AG09319 (cell line): ENCODE measurements around the gene DAAM1.

Source experiments
- DNase-seq: peaks from one replicate; pipeline ENCODE4 v3.0.0-alpha.2; 2010; ENCODE audit warnings: low read depth; ENCODE audit errors: extremely low read depth
- TF ChIP-seq, protein P1 (sequence below): IDR thresholded peaks from 2 replicates; pipeline ENCODE4 v1.5.1; 2011; ENCODE audit warnings: low read depth, mild to moderate bottlenecking, inconsistent platforms, low read length, moderate library complexity

The DAAM1 gene

DNA sequence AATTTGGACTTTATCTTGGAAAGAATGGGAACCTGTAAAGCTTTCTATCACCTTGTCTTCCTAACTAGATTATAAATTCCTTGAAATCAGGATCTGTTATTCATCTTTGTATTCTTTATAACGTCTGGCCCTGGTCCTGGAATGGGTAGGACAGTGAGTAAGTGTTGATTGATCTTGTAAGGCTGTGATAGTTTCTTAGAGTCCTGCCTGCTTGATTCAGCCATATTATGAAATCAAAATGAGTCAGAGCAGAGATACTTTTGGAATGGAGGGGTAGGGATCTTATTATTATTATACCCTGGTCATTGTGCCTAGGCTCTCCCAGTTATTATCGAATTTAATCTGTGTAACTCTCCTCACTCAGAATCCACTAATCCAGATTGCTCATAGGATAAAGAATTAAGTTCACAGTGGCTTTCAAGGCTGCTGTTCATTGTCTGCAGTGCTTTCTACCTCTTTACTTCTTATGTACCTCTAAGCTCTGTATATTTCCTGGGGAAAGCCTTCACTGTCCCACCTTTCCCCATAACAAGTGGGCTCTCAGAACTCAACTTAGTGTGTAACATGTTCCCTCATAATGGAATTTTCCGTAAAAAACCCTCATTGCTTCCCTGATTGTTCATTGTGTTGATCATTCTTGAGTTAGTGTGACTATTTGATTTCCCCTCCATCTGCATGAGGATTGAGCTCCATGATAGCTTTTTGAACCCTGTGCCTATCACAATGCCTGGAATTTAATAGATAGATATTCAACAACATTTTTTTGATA lies 93.3 kb downstream of the DAAM1 start:
- DNase-seq = no peak
- TF ChIP-seq, protein P1, sequence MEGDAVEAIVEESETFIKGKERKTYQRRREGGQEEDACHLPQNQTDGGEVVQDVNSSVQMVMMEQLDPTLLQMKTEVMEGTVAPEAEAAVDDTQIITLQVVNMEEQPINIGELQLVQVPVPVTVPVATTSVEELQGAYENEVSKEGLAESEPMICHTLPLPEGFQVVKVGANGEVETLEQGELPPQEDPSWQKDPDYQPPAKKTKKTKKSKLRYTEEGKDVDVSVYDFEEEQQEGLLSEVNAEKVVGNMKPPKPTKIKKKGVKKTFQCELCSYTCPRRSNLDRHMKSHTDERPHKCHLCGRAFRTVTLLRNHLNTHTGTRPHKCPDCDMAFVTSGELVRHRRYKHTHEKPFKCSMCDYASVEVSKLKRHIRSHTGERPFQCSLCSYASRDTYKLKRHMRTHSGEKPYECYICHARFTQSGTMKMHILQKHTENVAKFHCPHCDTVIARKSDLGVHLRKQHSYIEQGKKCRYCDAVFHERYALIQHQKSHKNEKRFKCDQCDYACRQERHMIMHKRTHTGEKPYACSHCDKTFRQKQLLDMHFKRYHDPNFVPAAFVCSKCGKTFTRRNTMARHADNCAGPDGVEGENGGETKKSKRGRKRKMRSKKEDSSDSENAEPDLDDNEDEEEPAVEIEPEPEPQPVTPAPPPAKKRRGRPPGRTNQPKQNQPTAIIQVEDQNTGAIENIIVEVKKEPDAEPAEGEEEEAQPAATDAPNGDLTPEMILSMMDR = no peak

DNA sequence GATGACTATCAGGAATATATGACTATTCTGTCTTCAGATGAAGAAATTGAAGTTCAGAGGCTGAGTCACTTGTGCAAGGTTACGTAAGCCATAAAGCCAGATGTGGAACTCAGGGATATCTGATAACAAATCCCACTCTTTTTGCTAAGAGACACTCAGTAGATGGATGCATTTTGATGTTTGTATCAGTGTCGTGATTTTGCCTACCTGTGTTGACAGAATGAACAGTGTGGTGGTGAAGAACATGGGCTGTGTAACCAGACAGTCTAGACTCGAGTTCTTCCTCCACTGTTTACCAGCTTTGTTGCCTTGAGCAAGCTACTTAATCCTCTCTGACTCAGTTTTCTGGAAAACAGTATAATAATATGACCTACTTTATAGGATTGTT lies 93.9 kb downstream of the DAAM1 start:
- TF ChIP-seq, protein P1 = no peak
- no peak for DNase-seq

DNA sequence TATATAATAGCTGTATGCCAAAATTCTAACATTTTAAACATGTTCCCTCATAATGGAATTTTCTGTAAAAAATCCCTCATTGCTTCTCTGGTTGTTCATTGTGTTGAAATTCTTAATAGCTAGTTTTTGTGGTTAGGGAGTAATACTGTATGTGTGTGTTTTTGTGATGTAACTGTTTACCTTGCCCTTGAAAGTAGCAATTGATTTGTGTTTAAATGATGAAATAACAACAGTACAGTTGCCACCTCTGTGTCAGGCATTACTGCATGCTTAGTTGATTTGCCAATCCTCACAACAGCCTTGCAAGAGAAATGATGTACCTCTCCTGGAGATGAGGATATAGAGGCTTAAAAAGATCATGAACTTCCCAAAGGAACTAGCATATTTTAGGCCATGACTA lies 94.9 kb downstream of the DAAM1 start:
- TF ChIP-seq, protein P1 = no peak
- no peak for DNase-seq

GRCh38 chr14:59284059-59284458 lies 95.6 kb downstream of the DAAM1 start:
- no peak for DNase-seq
- TF ChIP-seq, protein P1 = no peak

DNA sequence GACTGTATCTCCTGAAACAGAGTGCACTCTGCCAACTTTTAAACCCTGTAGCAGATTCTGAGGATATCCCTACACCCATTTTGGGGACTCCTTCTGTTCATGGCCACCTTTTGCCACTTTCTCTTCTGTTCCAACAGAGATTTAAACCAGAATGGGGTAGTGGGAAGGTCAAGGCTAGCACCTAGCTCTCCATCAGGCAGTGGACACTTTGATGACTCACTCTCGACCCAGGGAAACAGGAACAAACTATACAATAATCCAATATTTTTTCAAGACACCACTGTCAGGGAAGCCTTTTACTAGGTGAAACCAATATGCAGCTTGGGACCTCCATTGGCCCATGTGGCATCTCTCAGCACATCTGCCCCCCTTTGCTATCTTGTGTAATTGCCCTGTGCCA lies 103.6 kb downstream of the DAAM1 start:
- TF ChIP-seq, protein P1 = no peak
- no peak for DNase-seq

DNA sequence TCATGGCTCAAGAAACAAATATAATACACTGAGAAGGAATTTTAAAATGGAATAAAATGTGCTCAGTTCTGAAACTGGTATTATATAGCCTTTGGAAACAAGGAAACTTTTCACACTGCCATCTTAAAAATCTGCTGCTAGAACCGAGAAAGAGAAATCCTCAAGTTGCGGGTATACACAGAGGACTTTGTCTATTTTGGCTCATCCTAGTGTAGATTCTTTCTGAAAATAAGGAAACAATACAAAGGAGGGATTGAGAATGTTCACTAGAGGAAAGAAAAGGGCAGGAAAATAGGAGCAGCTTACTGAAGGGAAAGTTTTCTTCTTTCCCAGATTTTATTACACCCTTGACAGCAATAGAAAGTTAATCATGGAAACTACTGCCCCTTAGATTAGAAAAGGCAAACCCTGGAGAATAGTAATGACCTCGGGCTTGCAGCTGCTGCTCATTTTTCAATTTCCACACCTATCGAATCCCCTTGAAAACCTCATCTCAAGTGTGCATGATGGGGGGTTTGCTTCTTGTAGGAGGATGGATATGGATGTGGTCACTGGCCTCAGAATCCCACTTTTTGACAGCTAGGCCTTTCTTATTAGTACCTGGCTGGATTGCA lies 104.6 kb downstream of the DAAM1 start:
- TF ChIP-seq, protein P1 = no peak
- no peak for DNase-seq

DNA sequence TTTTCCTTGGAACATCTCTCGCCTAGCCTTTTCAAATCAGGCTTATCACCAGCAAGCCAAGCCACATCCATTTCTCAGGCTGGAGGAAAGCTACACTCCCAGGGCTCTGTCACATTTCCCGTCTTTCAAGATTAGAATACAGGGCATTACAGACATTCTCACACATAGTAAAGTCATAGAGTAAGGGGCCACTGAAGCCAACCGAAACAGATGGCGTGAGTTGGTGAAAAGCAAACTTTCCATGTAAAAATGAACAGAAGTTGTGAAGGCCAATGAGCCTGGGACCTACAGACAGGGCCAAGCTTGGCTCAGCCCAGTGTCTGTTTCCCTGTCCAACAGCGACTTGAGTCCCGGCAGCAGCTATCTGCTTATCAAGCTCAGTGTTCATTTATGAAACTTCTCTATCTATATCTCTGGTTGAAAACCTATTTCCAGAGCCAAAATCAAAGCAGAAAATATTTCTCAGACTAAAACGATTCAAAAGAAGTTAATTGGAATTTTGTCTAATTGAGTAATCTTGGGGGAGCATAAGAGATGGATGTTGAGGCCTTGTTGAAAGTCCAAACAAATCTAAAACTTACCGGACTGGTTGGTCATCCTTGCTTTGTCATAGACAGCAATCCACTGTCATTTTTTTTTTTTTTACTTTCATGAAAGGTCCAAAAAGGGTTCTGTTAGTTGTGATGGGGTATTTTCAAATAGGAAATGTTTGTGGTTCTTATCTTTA lies 105.6 kb downstream of the DAAM1 start:
- no peak for DNase-seq
- TF ChIP-seq, protein P1 = no peak
